Mononuclear cell (primary cell): Measurements from ENCODE around the gene CCDC185. TPM values are rescaled to one million over a fixed set of nuclear protein-coding genes. Genes with fewer than 3 reads are reported as not detected.

Source experiments
- H3K27me3 ChIP-seq: 2 replicates; pipeline ENCODE4 v1.6.0; 2011; ENCODE audit warnings: low read length, control low read depth; ENCODE audit not compliant: insufficient read depth
- H3K4me1 ChIP-seq: 2 replicates; pipeline ENCODE4 v1.5.1; 2011; ENCODE audit warnings: mild to moderate bottlenecking, low read length, control low read depth; ENCODE audit not compliant: insufficient read depth
- H3K4me3 ChIP-seq: 2 replicates; pipeline ENCODE4 v1.5.1; 2011; ENCODE audit warnings: mild to moderate bottlenecking, low read length, moderate library complexity
- H3K9me3 ChIP-seq: 2 replicates; pipeline ENCODE4 v1.5.1; 2011; ENCODE audit warnings: low read depth, mild to moderate bottlenecking, control low read depth, low read length
- total RNA-seq: library from RNA; depleted of rRNA; stranded (reverse); fragments of >200 nt; gene quantifications from one replicate; pipeline ENCODE4 v1.2.3, GENCODE V29; 2012

CCDC185 gene
- total RNA-seq, 1 donor = not detected

- Histone ChIP-seq H3K4me1 (no peaks in the 10 kb centered on the region), H3K9me3 (no peaks in the 10 kb centered on the region), H3K4me3 (no peak overlapping the region), H3K27me3 (no peaks in the 10 kb centered on the region)
These were observed 43.9 kb downstream of the CCDC185 start for GRCh38 chr1:223437151-223437550.

GRCh38 chr1:223443397-223443796 is 50.2 kb downstream of the CCDC185 start:
- H3K27me3 ChIP-seq = no peaks in the 10 kb centered on the region
- H3K4me1 ChIP-seq = no peaks in the 10 kb centered on the region
- H3K9me3 ChIP-seq = no peaks in the 10 kb centered on the region
- H3K4me3 ChIP-seq = no peak overlapping the region

- no peaks in the 10 kb centered on the region for H3K4me1 ChIP-seq
- H3K27me3 ChIP-seq = no peaks in the 10 kb centered on the region
- no peak overlapping the region for H3K4me3 ChIP-seq
- no peaks in the 10 kb centered on the region for H3K9me3 ChIP-seq
These were observed 51.2 kb downstream of the CCDC185 start for GRCh38 chr1:223444411-223444810.

Other genes starting within 250 kb of the CCDC185 start
- gene SUSD4, start 29.2 kb upstream of the CCDC185 start, total RNA-seq = 7.7 TPM